HL-60 (cell line): ENCODE data around the gene NAALADL2.
"Not testable (repeated sequence)": the region's sequence is repeated elsewhere in the genome, so short reads cannot be mapped to it uniquely, and the experiment has no call there.

Experiments
- DNase-seq, 2 experiments: peaks; one replicate each; pipeline ENCODE4 v3.0.0-alpha.2; 2010 to 2020; ENCODE audit warnings: low read depth in 1 of 2, low spot score in 1 of 2
- H3K27ac ChIP-seq: fragments of 250-450 bp; sonication (Bioruptor Pico); replicated peaks from 2 replicates; pipeline ENCODE4 v1.5.1; 2020; ENCODE audit warnings: mild to moderate bottlenecking, moderate library complexity
- H3K27me3 ChIP-seq: fragments of 250-450 bp; sonication (Bioruptor Pico); 2 replicates; pipeline ENCODE4 v1.5.1; 2021; ENCODE audit warnings: mild to moderate bottlenecking, moderate library complexity; ENCODE audit not compliant: insufficient read depth, poor library complexity, severe bottlenecking
- H3K4me3 ChIP-seq: replicated peaks from 2 replicates; pipeline ENCODE4 v1.5.1; 2011; ENCODE audit warnings: mild to moderate bottlenecking, control low read depth, low read length; ENCODE audit not compliant: insufficient read depth
- GABPA ChIP-seq: IDR thresholded peaks from 2 replicates; pipeline ENCODE4 v1.6.1; 2012; ENCODE audit warnings: low read depth
- POLR2AphosphoS5 ChIP-seq: IDR thresholded peaks from 2 replicates; pipeline ENCODE4 v1.6.1; 2012; ENCODE audit warnings: low read depth
- SPI1 ChIP-seq: IDR thresholded peaks from 2 replicates; pipeline ENCODE4 v1.6.1; 2012; ENCODE audit warnings: low read depth, mild to moderate bottlenecking, borderline replicate concordance
- TF ChIP-seq, protein P1 (sequence below): IDR thresholded peaks from one replicate; pipeline ENCODE4 v1.5.1; 2011; ENCODE audit warnings: low read length, control low read depth, inconsistent platforms; ENCODE audit not compliant: insufficient read depth
- TF ChIP-seq, protein P2 (sequence below): IDR thresholded peaks from 2 replicates; pipeline ENCODE4 v1.6.1; 2012; ENCODE audit warnings: low read depth; ENCODE audit not compliant: insufficient replicate concordance

NAALADL2 gene

DNA sequence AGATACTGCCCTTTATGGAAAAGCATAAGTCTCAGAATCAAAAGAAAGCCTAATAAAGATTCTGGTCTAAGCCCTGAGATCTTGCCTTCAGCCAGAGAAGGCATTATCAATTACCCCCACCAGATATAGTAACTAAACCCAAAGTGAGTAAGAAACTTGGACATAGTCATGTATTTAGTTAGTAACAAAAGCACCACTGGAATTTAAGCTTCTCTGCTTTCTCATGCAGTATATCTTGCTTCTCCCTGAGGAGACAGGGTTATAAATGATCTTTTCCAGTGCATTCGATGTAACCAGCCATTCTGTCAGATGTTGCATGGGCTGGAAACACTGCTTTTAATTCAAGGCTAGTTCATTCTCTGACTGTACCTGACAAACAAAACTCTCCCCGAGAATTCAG is 946.7 kb downstream of the NAALADL2 start:
- DNase-seq: no peak
- H3K27me3 ChIP-seq: no peaks in the 10 kb centered on the region
- H3K4me3 ChIP-seq: no peak overlapping the region

DNA sequence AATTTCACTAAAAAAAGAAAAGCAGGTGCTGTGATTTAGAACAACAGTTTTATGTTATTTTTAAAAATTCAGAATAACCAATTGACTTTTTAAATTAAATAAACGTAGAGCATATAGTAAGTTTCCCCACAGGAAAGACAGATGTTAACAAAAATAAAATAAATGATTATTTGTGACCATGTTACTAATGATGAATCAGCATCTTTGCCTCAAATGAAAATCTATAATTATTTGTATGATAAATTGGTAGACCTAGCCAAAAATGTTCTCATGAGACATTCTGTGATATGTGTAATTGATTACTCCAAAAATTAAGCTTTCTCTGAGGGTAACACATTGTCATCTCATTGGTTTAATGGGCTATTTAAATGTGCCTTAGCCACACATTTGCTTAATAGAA is 948.0 kb downstream of the NAALADL2 start:
- H3K27ac ChIP-seq: no peak overlapping the region
- DNase-seq: no peak
- TF ChIP-seq SPI1 (no peak), POLR2AphosphoS5 (no peak), GABPA (no peak)
- TF ChIP-seq, protein P1, sequence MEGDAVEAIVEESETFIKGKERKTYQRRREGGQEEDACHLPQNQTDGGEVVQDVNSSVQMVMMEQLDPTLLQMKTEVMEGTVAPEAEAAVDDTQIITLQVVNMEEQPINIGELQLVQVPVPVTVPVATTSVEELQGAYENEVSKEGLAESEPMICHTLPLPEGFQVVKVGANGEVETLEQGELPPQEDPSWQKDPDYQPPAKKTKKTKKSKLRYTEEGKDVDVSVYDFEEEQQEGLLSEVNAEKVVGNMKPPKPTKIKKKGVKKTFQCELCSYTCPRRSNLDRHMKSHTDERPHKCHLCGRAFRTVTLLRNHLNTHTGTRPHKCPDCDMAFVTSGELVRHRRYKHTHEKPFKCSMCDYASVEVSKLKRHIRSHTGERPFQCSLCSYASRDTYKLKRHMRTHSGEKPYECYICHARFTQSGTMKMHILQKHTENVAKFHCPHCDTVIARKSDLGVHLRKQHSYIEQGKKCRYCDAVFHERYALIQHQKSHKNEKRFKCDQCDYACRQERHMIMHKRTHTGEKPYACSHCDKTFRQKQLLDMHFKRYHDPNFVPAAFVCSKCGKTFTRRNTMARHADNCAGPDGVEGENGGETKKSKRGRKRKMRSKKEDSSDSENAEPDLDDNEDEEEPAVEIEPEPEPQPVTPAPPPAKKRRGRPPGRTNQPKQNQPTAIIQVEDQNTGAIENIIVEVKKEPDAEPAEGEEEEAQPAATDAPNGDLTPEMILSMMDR: no peak
- TF ChIP-seq, protein P2, sequence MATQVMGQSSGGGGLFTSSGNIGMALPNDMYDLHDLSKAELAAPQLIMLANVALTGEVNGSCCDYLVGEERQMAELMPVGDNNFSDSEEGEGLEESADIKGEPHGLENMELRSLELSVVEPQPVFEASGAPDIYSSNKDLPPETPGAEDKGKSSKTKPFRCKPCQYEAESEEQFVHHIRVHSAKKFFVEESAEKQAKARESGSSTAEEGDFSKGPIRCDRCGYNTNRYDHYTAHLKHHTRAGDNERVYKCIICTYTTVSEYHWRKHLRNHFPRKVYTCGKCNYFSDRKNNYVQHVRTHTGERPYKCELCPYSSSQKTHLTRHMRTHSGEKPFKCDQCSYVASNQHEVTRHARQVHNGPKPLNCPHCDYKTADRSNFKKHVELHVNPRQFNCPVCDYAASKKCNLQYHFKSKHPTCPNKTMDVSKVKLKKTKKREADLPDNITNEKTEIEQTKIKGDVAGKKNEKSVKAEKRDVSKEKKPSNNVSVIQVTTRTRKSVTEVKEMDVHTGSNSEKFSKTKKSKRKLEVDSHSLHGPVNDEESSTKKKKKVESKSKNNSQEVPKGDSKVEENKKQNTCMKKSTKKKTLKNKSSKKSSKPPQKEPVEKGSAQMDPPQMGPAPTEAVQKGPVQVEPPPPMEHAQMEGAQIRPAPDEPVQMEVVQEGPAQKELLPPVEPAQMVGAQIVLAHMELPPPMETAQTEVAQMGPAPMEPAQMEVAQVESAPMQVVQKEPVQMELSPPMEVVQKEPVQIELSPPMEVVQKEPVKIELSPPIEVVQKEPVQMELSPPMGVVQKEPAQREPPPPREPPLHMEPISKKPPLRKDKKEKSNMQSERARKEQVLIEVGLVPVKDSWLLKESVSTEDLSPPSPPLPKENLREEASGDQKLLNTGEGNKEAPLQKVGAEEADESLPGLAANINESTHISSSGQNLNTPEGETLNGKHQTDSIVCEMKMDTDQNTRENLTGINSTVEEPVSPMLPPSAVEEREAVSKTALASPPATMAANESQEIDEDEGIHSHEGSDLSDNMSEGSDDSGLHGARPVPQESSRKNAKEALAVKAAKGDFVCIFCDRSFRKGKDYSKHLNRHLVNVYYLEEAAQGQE: no peak
- no peak overlapping the region for H3K4me3 ChIP-seq
- no peaks in the 10 kb centered on the region for H3K27me3 ChIP-seq

More for the DNA sequence above, 946.7 kb downstream of the NAALADL2 start:
- TF ChIP-seq, protein P1: no peak
- no peak overlapping the region for H3K27ac ChIP-seq

DNA sequence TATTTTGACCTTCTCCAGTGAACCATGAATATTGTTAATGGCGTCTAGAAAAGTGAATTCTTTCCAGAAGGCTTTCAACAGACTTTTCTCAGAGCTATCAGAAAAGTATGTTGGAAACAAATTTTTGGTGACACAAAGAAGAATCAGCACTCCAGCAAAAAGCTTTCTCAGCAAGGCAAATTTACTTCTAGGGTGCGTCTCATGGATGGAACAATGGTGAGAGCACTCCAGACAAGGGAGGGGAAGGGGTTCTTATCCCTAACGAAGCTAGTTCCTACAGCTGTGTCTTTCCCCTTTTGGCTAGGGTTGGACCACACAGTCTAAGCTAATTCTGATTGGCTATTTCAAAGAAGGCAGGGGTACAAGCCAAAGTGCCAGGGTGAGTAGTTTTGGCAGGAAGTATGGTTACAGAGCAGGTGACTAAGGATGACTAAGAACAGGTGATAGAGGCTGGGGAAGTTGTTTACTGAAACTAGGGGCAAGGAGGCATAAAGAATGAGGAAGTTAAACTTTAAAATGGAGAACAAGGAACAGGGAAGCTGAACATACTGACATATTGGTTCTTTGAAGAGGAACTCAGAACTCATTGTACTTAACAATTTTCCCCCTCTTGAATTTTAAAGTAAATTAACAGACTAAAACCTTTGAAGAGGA is 959.8 kb downstream of the NAALADL2 start:
- no peak overlapping the region for H3K4me3 ChIP-seq
- TF ChIP-seq, protein P2: no peak
- TF ChIP-seq SPI1 (peak; percentile 68; the same call in 1 of the 2 replicates), POLR2AphosphoS5 (no peak), GABPA (no peak)
- DNase-seq: peak in 1 of 2 experiments; percentile 59
- H3K27me3 ChIP-seq: no peaks in the 10 kb centered on the region
- peak overlapping the region; percentile 61 for H3K27ac ChIP-seq

DNA sequence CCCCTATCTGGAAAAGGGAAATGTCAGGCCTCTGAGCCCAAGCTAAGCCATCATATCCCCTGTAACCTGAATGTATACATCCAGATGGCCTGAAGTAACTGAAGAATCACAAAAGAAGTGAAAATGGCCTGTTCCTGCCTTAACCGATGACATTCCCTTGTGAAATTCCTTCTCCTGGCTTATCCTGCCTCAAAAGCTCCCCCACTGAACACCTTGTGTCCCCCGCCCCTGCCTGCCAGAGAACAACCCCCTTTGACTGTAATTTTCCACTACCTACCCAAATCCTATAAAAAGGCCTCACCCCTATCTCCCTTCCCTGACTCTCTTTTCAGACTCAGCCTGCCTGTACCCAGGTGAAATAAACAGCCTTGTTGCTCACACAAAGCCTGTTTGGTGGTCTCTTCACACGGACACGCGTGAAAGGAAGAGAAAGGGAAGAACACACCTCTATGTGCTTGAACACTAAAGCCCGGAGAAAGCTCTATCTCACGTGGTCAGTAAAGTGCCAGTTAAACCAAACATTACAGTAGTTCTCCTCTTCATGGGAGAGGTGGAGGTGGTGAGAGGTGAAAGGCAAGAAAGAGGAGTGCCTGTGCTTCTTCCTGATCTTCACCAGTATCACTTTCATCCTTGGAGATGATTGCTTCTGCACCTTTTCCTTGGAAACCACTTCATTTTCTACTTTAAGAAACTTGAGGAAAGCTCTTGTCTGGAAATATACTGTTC is 963.8 kb downstream of the NAALADL2 start:
- not testable (repeated sequence) for H3K27me3 ChIP-seq, H3K27ac ChIP-seq, H3K4me3 ChIP-seq, DNase-seq

DNA sequence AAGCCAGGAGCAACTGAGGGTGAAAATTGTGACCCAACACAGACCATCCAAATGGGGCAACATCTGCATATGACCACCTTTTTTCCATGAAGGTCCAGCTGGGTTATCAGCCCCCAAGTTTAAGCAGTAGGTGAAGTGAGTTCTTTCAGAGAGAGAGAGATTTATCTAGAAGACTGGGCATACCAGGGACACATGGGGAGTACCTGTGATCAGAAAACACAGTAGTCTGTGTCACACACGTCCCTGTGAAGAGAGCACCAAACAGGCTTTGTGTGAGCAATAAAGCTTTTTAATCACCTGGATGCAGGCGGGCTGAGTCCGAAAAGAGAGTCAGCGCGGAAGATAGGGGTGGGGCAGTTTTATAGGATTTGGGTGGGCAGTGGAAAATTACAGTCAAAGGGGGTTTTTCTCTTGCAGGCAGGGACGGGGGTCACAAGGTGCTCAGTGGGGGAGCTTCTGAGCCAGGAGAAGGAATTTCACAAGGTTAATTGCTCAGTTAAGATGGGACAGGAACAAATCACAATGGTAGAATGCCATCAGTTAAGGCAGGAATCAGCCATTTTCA is 966.0 kb downstream of the NAALADL2 start:
- not testable (repeated sequence) for H3K4me3 ChIP-seq, H3K27me3 ChIP-seq, H3K27ac ChIP-seq, DNase-seq
